ENCODE measurements around the gene SSTR1.
"Not testable (repeated sequence)": the region's sequence is repeated elsewhere in the genome, so short reads cannot be mapped to it uniquely, and the experiment has no call there.

Gene SSTR1, protein sequence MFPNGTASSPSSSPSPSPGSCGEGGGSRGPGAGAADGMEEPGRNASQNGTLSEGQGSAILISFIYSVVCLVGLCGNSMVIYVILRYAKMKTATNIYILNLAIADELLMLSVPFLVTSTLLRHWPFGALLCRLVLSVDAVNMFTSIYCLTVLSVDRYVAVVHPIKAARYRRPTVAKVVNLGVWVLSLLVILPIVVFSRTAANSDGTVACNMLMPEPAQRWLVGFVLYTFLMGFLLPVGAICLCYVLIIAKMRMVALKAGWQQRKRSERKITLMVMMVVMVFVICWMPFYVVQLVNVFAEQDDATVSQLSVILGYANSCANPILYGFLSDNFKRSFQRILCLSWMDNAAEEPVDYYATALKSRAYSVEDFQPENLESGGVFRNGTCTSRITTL

DNA sequence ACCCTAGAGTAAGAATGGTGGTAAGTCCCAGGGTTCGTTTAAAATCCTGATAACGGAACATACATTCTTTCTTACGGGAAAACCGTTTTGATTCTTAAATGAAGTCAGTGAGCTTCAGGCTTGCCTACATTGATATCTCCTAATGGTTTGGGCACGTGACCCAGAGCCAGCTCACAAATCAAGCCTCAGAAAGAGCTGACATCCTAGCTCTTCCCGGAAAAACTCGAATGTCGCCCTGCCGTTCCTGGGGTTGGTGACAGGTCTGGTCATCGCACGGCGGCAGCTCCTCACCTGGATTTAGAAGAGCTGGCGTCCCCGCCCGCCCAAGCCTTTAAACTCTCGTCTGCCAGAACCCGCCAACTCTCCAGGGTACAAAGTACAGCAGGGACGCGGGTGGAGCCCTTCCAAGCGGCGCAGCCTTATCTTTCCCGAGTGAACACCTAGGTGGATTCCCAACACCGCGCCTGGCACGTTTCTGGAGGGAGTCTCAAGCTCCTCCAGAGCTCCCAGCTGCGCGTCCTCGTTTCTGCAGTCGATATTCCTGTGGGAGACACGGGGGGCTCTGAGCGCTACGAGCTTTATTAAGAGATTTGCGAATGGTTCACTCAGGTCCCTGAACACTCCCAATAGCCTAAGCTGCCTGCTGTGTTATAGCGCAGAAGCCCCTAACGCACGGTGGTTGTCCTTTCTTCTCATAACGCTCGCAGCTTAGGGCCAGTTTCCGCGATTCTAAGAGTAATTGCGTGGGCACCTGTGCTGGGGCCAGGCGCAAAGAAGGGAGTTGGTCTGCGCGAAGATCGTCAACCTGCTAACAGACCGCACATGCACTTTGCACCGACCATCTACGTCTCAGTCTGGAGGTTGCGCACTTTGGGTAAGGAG lies at the start of gene SSTR1:
TSS of gene SSTR1 (plus strand) at position 169 of the 882 bp plus-strand sequence. CDS start 1,486 bp downstream, outside the sequence.
- peak; percentile 61 for DNase-seq

DNA sequence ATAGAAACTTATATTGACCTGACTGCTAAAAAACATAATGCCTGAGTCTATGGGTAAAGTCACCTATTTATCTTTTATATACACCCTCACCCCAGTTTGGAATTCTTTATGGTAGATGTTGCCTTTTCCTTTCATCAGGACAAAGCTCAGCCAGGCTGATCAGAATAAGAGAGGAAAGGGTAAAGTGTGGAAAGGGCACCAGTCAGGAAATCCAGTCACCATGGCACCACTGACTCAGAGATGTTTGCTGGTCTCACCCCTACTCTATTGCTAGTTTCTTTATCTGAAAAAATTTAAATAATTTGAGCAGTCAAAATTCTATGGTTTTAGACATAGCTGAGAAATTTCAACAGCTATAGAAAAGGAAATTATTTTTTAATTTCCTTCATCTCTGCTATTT lies 49.2 kb upstream of the SSTR1 start:
- peak; percentile 15 for DNase-seq

DNA sequence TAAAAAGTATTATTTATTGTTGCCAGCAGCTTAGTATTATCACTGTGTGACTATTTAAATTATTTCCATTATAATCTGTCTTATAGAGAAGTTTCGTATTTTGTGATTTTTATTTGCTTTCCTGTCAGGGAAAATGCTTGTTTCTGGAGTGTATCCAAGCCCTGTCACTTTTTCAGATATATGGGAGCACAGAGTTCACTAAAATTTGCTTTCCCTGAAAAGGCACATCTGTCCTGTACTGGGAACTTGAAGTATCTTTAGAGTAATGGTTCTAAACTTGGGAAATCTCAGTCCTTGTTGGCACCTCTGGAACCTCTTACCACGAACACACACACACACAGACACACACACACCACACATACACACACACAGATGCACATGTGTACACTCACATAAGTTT lies 39.3 kb upstream of the SSTR1 start:
- no peak for DNase-seq

DNA sequence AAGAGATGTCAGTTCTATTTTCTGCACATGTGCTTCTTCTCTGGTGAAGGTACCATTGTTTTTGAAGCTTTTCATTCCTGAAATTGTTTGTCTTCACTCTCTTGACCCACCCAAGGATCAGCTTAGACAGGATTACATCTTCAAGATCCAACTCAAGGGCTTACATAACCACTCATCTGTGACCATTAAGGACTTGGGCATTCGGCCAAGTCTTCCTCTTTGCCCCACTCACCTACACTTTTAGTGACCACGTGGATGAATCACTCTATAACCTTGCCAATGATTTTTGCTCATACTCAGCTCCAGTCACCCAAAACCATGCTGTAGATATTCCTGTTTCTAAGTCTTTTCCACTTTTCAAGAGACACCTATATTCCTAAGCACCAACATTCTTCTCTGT lies 36.5 kb upstream of the SSTR1 start:
- DNase-seq: peak; percentile 42

DNA sequence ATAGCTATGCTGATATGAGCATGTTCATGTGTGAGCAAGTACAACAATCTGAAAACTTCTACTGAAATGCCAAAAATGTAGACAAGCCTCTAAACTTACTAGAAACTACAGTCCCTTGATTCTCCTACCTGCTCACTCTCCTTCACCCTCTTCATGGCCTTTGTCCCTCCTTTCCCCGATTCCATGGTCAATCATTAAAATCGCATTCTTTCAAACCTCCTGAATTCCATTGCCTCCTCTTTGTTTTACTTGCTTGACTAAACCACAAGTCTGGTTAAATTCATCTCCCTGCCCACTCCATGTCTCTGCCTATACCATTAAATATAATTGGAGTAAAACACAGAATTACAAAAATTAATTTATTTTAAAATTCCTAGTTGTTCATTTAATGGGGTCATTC lies 33.0 kb upstream of the SSTR1 start:
- DNase-seq: no peak

DNA sequence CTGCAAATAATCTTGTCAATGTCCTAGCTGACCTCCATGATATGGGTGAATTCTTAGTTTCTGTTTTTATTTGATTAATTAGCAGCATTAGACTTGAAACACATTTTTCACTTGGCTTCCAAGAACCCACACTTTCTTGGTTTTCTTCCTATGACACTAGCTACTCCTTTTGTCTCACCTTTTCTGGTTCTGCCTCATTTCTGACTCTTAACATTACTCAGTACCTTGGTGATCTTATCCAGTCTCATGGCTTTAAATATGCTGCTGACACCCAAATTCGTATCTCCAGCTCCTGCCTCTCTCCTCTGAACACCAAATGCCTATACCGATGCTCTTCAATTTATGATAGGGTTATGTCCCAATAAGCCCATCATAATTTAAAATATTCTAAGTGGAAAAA lies 32.0 kb upstream of the SSTR1 start:
- DNase-seq: no peak

DNA sequence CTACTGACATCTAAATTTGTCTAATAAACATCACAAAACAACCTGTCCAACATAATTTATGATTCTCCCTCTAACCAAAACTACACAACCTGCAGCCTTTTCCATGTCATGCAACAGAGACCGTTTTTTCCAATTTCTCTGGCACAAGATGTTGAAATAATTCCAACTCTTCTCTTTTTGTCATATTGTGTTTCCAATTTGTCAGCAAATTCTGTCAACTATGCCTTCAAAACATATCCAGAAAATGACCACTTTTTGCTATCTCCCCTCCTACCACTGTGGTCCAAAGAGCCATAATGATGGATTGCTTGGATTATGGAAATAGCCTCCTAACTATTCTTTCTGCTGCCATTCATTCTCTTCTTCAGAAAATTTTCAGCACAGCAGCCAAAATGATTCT lies 31.3 kb upstream of the SSTR1 start:
- no peak for DNase-seq

DNA sequence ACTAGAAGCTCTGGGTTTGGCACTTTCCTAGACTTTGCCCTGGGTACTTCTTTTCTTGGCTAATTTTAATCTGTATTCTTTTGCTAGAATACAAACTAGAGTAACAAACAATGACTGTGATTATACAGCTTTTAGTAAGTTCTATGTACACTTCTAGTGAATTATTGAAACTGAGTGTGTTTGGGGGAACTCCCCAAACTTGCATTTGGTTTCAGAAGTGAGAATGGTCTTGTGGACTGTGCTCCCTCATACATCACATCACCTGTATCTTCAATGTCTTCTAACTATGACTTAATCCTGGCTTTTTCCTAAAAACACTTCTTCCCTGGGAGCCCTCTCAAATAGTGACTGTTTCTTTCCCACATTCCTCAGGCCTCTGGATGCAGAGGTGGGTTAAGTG lies 23.6 kb upstream of the SSTR1 start:
- no peak for DNase-seq

DNA sequence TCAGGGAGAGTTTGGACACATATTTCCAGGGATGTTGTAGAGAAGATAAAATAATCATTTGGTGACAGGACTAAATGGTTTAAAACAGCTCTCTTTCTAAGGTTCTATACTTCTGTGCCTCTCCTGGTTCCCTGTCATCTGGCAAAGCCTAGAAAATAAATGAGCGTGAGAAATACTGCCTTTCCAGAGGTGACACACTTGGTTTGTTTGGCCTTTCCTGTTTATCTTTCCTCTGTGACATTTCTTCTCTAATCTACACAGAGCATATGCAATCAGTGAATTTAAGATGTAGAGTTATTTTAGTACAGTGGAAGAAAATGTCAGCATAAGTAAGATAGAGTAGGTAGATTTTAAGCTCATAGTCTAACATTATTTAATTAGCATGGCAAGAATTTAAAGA lies 22.0 kb upstream of the SSTR1 start:
- DNase-seq: no peak

DNA sequence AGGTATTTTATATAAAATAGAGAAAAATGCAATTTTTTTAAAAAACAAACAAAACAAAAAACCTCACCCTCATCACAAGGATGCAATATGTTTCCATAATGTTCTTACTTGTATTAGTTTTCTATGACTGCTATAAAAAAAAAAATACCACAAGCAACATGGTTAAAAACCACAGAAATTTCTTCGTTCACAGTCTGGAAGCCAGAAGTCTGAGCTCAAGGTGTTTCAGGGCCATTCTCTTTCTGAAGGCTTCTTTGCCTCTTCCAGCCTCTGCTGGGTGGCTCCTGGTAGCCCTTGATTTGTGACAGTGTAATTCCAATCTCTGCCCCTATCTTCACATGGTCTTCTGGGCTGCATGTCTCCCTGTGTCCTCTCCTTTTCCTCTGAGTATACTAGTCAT lies 21.5 kb upstream of the SSTR1 start:
- no peak for DNase-seq

DNA sequence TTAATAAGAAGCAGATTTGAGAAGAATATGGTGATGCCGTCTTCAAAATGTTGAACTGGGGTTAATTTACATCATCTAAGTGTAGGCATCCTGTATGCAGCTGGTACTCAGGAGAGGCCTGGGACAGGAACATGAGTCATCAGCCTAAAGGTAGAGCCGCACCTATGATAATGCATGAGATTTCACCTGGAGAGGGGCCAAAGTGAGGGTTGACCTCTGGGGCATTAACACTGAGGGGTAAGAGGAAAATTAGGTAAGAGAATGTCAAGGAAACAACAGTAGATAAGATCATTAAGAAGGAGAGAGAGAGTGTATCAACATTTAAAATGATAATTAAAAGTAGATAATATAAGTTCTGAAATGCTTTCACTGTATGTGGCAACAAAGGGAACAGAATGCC lies 20.2 kb upstream of the SSTR1 start:
- DNase-seq: no peak

DNA sequence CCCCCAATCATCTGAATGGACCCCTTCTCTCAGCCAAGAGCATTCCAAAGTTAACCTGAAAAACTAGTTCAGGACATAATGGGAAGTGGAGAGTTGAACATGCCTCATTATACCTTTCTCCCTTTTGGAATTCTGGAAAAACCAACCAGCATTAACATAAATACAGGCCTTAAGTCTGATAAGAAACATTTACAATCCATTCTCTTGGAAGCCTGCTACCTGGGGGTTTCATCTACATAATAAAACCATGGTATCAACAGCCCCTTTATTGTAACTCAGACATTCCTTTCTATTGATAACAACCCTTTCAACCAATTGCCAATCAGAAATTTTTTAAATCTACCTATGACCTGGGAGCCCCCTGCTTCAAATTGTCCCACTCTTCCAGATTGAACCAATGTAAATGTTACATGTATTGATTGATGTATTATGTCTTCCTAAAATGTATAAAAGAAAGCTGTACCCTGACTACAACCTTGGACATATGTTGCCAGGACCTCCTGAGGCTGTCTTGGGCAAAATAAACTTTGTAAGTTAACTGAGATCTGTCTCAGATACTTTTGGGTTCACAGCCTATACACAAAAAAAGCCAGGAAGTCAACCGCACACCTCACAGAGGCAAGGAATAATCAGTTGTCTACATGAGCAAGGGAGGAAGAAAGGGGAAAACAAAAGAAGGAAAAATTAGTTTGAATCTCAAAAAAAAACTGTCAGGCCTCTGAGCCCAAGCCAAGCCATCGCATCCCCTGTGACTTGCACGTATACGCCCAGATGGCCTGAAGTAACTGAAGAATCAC lies 17.6 kb upstream of the SSTR1 start:
- no peak for DNase-seq

DNA sequence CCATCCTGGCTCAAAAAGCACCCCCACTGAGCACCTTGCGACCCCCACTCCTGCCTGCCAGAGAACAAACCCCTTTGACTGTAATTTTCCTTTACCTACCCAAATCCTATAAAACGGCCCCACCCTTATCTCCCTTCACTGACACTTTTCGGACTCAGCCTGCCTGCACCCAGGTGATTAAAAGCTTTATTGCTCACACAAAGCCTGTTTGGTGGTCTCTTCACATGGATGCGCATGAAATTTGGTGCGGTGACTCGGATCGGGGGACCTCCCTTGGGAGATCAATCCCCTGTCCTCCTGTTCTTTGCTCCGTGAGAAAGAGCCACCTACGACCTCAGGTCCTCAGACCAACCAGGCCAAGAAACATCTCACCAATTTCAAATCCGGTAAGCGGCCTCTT lies 16.9 kb upstream of the SSTR1 start:
- not testable (repeated sequence) for DNase-seq

DNA sequence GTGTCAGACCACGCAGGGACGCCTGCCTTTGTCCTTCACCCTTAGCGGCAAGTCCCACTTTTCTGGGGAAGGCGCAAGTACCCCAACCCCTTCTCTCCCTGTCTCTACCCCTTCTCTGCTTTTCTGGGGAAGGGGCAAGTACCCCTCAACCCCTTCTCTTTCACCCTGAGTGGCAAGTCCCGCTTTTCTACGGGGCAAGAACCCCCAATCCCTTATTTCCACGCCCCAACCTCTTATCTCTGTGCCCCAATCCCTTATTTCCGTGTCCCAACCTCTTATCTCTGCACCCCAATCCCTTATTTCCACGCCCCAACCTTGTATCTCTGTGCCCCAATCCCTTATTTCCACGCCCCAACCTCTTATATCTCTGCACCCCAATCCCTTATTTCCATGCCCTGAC lies 16.2 kb upstream of the SSTR1 start:
- DNase-seq: not testable (repeated sequence)

DNA sequence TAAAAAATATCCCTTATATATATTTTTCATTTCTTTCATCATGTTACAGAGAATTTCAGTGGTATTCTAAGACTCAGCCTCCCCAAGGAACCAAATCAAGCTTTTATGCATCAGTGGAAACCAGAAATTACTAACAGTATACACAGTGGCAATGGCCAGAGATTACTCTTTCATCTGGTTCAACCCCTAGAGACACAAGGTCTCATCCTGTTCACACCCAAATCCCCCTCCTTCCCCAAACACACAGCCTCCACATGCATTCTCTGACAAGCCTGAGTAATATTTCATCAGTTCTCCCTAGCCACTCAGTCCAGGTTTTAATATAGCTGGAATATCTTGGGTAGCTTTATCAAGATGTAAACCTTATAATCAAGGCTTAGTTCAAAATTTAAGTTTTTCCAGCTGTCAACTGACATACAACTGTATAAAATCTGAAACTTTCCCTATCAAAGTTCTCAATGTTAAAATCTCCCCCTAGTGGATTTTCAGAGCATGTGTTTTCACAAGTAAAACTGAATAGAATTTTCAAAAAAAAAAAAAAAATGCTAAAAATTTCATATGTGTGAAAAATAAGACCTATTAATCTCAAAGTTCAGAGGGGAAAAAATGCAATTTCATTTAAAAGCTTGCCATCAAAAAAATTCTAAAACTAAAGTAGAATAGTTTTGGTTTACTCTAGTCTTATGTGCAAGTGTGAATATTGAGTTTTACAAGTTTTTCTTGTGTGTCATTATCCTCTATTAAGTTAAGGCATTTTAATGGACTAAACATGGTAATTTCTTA lies 10.5 kb upstream of the SSTR1 start:
- peak; percentile 27 for DNase-seq

DNA sequence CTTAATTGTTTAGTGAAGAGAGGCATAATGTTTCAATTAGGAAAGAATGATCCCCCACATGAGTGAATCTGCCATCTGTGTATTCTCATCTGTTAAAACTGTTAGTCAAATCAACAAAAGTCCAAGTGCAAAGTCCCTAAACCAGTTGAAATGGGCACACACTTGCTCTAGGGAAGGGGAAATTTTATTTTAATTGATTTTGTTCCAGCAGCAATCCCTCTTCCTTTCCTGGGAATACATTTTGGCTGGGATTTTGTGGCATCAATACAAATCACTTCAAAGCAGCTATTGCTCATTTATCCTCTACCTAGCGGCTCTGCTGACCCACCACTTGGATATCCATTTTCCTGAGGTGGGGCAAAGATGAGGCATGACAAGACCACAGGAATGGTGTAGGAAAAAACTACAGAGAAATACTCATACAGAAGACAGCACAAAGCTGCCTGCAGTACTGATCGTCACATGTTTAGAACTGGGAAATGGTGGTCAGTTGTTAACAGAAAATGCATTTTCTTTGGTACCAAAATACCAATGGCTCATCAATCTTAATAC lies 9.8 kb upstream of the SSTR1 start:
- peak; percentile 69 for DNase-seq

DNA sequence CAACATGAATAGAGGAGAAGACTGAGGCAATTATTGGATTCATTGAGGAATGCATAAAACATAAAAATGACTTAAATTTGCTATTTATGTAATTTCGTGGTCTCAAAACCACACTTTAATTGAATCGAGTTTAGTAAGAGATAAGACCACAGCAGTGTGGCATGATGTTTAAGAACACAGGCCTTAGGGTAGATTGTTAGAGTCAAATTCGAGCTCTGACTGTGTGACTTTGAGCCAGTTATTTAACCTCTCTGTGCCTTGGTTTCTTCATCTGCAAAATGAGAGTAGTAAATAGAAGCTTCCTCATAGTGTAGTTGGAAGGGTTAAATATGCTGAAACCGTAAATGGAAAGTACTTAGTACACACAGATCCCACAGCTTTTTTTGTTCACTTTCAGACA lies 9.3 kb upstream of the SSTR1 start:
- no peak for DNase-seq

DNA sequence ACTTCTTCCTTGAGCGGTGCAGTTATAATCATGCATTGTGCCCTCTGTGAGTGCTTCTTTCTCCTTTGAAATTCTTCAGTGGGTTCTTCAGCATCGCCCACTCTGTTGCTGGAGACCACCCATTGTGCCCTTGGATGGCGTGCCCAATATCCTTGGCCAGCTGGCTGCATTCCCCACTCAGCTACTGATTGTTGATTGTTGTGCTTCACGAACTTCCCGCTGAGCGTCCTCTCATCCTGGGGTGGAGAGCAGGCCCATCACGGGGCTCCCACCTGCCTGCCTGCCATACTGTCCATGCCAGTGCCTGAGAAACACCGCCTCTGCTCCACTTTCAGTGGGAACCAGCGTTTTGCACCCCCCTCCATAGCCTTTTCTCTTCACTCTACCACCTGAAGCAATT lies 8.6 kb upstream of the SSTR1 start:
- DNase-seq: no peak

DNA sequence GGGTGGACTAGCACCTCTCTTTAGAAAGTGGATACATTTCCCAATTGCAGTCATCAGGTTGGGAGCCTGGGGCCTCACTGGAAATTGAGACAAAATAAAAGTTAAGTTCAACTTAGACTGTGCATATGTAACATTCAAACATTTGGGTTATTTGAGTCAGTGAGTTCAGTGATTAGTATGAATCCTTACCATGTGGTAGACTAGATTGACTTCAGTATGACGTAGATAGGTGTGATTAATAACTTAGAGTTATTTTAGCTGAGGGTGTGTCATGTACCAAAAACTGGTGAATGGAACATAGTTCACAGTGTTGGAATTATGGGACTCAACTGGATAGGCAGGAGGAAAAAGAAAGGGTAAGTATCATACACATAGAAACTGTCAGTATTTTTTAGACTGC lies 8.0 kb upstream of the SSTR1 start:
- DNase-seq: peak; percentile 43

DNA sequence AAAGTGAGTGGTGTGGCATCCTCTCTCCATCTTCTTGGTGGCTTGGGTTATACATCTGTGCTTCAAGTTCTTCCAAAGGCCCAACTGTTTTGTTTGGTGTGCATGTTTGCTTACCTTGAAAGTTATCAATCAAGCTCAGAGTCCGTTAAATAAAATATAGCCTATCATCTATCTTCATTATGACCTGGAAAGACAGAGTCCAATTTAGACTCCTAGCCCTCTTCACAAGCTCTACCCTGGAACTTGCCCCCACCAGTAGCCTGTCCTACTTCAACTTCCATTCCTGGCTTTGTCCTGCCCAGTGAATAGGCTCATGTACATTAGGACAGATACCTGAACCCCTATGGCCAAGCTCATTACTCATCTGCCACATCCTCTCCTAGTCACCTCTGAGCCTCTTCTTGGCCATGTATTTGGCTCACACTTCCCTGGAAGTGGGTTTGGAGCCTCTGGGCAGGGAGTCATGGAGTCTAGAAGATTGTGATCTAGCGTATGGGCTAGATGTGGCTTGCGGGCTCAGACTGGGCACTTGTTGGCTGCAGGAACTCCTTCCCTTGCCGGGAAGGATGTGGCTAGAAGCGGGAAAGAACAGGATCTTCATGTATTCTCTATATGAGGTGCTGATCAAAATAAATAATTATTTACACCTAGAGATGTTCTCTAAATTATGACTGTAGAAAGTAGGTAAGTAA lies 6.4 kb upstream of the SSTR1 start:
- no peak for DNase-seq

DNA sequence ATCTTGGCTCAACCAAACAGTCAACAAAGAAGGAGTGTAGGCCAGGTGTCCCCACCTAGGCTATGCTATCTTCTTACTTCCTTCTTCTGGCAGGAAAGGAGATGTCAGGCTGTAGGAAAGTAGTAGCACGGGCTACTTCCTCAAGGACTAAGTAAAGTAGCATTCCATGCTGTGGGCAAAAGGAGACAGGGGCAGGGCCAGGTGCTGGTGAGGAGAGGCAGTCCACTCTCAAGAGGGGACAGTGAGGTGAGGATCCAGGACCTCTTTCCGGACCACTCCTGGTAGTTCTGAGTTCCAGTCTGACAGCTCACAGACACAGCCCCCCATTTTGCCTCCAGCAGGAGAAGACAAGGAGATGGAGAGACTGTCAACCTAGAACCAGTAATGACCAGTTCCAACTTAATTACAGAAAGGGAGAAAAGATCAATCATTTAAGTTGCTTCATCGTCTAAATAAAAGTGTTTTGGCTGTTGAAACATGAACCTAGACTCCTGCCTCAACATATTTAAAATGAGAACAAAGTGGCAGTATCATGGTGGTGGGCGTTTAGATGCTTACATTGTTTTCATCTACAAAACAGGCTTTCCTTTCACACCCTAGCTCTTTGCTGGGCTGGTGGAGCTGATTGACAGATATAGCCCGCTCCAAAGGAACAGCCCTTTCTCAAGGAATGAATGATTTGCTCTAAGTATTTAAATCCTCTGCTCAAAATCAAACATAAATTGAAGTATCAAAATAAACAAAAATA lies 5.1 kb upstream of the SSTR1 start:
- DNase-seq: no peak

All from EL (cell line).